ENCODE results near the gene VDAC1. TPM values are rescaled to one million over a fixed set of nuclear protein-coding genes. Genes with fewer than 3 reads are reported as not detected.
A peak's percentile ranks its signal among the peaks of the same experiment; 100 is the strongest.

Gene VDAC1
- total RNA-seq (ENCODE audit: unreplicated experiment) = 132 TPM
- long read RNA-seq, transcript VDAC1-201 (9 exons, 1,953 nt) = minor isoform, 5 of 327 reads
- long read RNA-seq, transcript VDAC1-203 (9 exons, 1,873 nt) = major isoform, 238 of 327 reads
- long read RNA-seq, transcript VDAC1-202 (9 exons, 1,807 nt) = minor isoform, 63 of 327 reads
- long read RNA-seq, partial matches to known transcripts = 9 of 327 reads
- long read RNA-seq, other reads (novel, unspliced or antisense) = 11 of 327 reads

DNA sequence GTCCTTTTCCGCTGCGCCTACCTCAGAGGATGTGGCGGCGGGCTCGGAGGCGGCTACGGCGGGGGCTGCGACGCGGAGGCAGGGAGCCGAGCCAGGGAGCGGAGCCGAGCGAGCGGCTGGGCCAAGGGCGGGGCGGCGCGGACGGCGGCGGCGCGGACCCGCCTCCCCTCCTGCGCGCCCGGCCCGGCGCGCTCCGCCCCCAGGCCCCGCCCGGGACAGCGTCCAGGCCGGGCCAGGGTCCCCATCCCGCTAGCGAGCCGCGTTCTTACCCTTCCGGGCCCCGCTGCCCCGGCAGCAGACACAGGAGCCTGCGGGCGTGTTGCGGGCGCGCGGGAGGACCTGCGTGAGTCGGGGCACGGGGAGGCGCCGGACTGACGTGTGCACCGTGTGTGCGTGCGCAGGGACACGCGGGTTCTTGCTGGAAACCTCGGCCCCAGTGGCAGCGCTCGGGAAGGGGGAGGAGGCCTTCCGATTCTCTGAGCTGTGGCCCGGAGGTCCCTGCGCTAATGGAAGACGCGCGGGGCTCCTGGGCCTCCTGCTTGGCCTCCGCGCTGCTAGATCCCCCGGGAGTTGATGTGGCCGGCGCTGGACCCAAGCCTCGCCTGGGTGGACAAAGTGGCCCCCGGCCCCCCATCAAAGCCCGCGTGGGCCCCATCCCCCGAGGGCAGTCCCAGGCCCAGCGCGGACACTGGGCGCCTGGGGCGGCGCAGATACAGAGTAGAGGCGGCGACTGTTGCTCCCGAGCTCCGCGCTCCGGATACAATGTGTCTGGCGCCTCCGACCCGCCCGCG lies at the start of gene VDAC1:
TSS of gene VDAC1 (minus strand) at position 350 of the 791 bp plus-strand sequence. CDS start 11,963 bp downstream, outside the sequence.
- TF ChIP-seq CTCF (IDR thresholded peaks at IDR 0.05; ENCODE audit: partially characterized antibody, unreplicated experiment) = no peak
- H3K4me1 Mint-ChIP-seq (ENCODE audit: low read depth, unreplicated experiment) = peaks cover 24% of the 10 kb centered on the region
- H3K36me3 Mint-ChIP-seq (ENCODE audit: unreplicated experiment) = no peaks in the 10 kb centered on the region
- peaks cover 9% of the 10 kb centered on the region for H3K9me3 Mint-ChIP-seq (ENCODE audit: unreplicated experiment)
- DNase-seq = peak; percentile 81
- H3K4me3 Mint-ChIP-seq (ENCODE audit: unreplicated experiment) = peak within 1 kb of the TSS; percentile 96
- peaks cover 3% of the 10 kb centered on the region for H3K27me3 Mint-ChIP-seq (ENCODE audit: unreplicated experiment)
- peak within 1 kb of the TSS; percentile 95 for H3K27ac Mint-ChIP-seq (ENCODE audit: unreplicated experiment)

DNA sequence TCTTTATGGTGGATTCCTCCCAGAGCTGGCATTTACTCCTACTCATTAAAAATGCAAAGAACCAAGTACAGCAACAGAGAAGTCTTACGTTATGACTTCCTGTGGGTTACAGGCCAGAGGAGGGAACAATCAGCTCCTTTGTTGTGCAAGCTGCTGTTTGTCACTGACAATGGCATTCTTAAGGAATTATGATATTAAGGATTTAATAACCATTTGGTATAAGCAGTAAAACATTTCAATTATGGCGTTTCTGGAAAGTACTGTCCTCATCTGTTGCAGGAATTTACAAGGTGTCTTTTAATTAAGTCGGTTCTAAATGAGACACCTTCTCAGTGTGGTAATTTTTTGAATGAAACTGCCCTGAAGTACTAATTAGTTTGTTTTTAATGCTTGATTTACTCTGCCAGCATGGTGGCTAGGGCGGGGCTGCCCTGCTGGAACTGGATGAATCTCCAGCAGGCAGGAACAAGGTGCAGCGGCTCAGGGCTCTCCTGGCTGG lies 49.1 kb upstream of the VDAC1 start:
- Mint-ChIP-seq H3K27me3 (ENCODE audit: unreplicated experiment) (peaks cover 4% of the 10 kb centered on the region), H3K4me3 (ENCODE audit: unreplicated experiment) (no peak overlapping the region), H3K9me3 (ENCODE audit: unreplicated experiment) (no peaks in the 10 kb centered on the region), H3K27ac (ENCODE audit: unreplicated experiment) (no peak overlapping the region), H3K36me3 (ENCODE audit: unreplicated experiment) (no peaks in the 10 kb centered on the region), H3K4me1 (ENCODE audit: low read depth, unreplicated experiment) (no peaks in the 10 kb centered on the region)
- DNase-seq = no peak
- TF ChIP-seq CTCF (IDR thresholded peaks at IDR 0.05; ENCODE audit: partially characterized antibody, unreplicated experiment) = no peak

DNA sequence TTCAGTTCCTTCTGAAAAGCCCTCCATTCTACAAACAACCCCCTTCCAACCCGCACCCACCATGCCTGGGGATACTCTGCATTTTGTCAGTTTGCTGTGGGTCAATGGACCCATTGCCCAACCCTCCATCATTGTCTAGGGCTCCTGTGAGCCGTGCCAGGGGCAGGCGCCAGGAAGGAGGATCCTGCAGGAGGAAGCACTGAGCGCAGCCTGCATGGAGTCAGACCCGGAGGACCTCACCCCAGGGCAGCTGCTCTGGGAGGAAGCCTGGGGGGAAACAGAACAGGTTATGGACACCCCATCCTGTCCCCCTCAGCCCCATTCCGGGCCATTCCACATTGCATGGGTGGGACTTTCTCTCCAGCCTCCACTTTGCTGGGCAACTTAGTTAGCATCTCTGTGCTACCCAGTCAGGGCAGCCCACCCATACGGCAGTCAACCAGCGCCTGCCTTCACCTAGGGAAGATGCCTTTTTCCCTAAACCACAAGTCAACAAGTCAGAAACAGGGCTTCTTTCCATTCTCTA lies 48.6 kb upstream of the VDAC1 start:
- Mint-ChIP-seq H3K4me3 (ENCODE audit: unreplicated experiment) (no peak overlapping the region), H3K27ac (ENCODE audit: unreplicated experiment) (no peak overlapping the region), H3K4me1 (ENCODE audit: low read depth, unreplicated experiment) (no peaks in the 10 kb centered on the region)

DNA sequence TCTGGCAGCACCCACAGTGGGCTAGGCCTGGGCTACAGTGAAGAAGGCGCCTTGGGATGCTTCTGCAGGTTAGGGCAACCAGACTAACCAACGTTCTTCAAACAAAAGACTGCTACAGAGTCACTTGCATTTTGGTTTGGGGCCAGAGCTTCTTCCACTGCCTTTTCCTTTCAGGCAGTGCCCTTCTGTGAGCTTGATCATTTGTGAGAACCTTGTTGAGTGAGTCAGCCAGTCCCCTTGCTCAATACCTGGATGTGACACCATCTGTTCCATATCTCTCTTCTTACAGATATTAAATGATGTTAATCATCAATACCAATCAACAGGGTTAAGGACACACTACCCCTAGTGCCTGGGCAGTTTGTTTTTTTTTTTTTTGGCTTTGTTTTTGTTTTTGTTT lies 46.5 kb upstream of the VDAC1 start:
- no peak for DNase-seq
- no peak for TF ChIP-seq CTCF (IDR thresholded peaks at IDR 0.05; ENCODE audit: partially characterized antibody, unreplicated experiment)
- Mint-ChIP-seq H3K36me3 (ENCODE audit: unreplicated experiment) (no peaks in the 10 kb centered on the region), H3K9me3 (ENCODE audit: unreplicated experiment) (peaks cover 2% of the 10 kb centered on the region), H3K4me3 (ENCODE audit: unreplicated experiment) (no peak overlapping the region), H3K27me3 (ENCODE audit: unreplicated experiment) (peaks cover 7% of the 10 kb centered on the region), H3K27ac (ENCODE audit: unreplicated experiment) (no peak overlapping the region), H3K4me1 (ENCODE audit: low read depth, unreplicated experiment) (no peaks in the 10 kb centered on the region)

More for the DNA sequence above, 48.6 kb upstream of the VDAC1 start:
- no peaks in the 10 kb centered on the region for H3K9me3 Mint-ChIP-seq (ENCODE audit: unreplicated experiment)
- H3K36me3 Mint-ChIP-seq (ENCODE audit: unreplicated experiment) = no peaks in the 10 kb centered on the region
- peaks cover 4% of the 10 kb centered on the region for H3K27me3 Mint-ChIP-seq (ENCODE audit: unreplicated experiment)
- no peak for DNase-seq
- TF ChIP-seq CTCF (IDR thresholded peaks at IDR 0.05; ENCODE audit: partially characterized antibody, unreplicated experiment) = no peak
